Activated T-helper 17 cell treated with anti-CD3 and anti-CD28 coated beads, Interleukin-2, amount 50 U/mL, for 72 hours (primary cell): ENCODE results near the gene TMEM208. TPM values are rescaled to one million over a fixed set of nuclear protein-coding genes. Genes with fewer than 3 reads are reported as not detected.

ENCODE experiments used
- ATAC-seq: fragments of 150-1000 bp; cut with Tn5 transposase; replicated peaks from 2 replicates; pipeline ENCODE4 v1.10.0; 2021; ENCODE audit warnings: mild to moderate bottlenecking, moderate library complexity
- H3K27ac Mint-ChIP-seq: one replicate; pipeline ENCODE4 v1.8.0; 2022; ENCODE audit warnings: mixed read lengths
- H3K27me3 Mint-ChIP-seq: one replicate; pipeline ENCODE4 v1.8.0; 2022; ENCODE audit warnings: mixed read lengths
- H3K36me3 Mint-ChIP-seq: one replicate; pipeline ENCODE4 v1.8.0; 2022; ENCODE audit warnings: low read depth, mild to moderate bottlenecking, mixed read lengths
- H3K4me1 Mint-ChIP-seq: one replicate; pipeline ENCODE4 v1.8.0; 2022; ENCODE audit warnings: mixed read lengths
- H3K4me3 Mint-ChIP-seq: one replicate; pipeline ENCODE4 v1.8.0; 2022; ENCODE audit warnings: mild to moderate bottlenecking, mixed read lengths
- H3K9me3 Mint-ChIP-seq: one replicate; pipeline ENCODE4 v1.8.0; 2022; ENCODE audit warnings: mixed read lengths
- total RNA-seq, 2 donors: library from RNA; stranded (reverse); gene quantifications; one replicate each; pipeline ENCODE4 v1.2.3, GENCODE V29; 2022

Gene TMEM208
- total RNA-seq, 2 donors from 2014 or later: 31.7 to 39.5 TPM

GRCh38 chr16:67187175-67187890 lies 39.6 kb upstream of the TMEM208 start:
- Mint-ChIP-seq H3K27ac (no peak overlapping the region), H3K9me3 (no peaks in the 10 kb centered on the region), H3K36me3 (peaks cover 5% of the 10 kb centered on the region), H3K4me3 (no peak overlapping the region), H3K4me1 (peaks cover 15% of the 10 kb centered on the region), H3K27me3 (no peaks in the 10 kb centered on the region)
- no peak for ATAC-seq

GRCh38 chr16:67188323-67188722 lies 38.6 kb upstream of the TMEM208 start:
- Mint-ChIP-seq H3K4me1 (peaks cover 15% of the 10 kb centered on the region), H3K36me3 (peaks cover 15% of the 10 kb centered on the region), H3K27ac (no peak overlapping the region), H3K9me3 (no peaks in the 10 kb centered on the region), H3K4me3 (no peak overlapping the region), H3K27me3 (no peaks in the 10 kb centered on the region)
- ATAC-seq: no peak

- Mint-ChIP-seq H3K27ac (no peak overlapping the region), H3K4me3 (no peak overlapping the region), H3K9me3 (no peaks in the 10 kb centered on the region), H3K36me3 (peaks cover 20% of the 10 kb centered on the region), H3K4me1 (peaks cover 17% of the 10 kb centered on the region), H3K27me3 (no peaks in the 10 kb centered on the region)
- no peak for ATAC-seq
Measured at GRCh38 chr16:67188798-67189197, 38.1 kb upstream of the TMEM208 start.

- Mint-ChIP-seq H3K4me1 (peaks cover 20% of the 10 kb centered on the region), H3K4me3 (peak within 1 kb of the TSS; percentile 85), H3K27me3 (no peaks in the 10 kb centered on the region), H3K27ac (peak within 1 kb of the TSS; percentile 88), H3K9me3 (no peaks in the 10 kb centered on the region), H3K36me3 (peaks cover 32% of the 10 kb centered on the region)
- ATAC-seq: no peak
Measured at GRCh38 chr16:67190041-67190440, 36.9 kb upstream of the TMEM208 start, which contains the start of gene EXOC3L1. Gene EXOC3L1, minus strand, starts transcription at chr16:67190136. Its CDS starts 460 bp downstream, at chr16:67189676.

- H3K9me3 Mint-ChIP-seq: no peaks in the 10 kb centered on the region
- no peaks in the 10 kb centered on the region for H3K27me3 Mint-ChIP-seq
- H3K4me3 Mint-ChIP-seq: peak overlapping the region; percentile 85
- H3K4me1 Mint-ChIP-seq: peaks cover 15% of the 10 kb centered on the region
- H3K36me3 Mint-ChIP-seq: peaks cover 34% of the 10 kb centered on the region
- H3K27ac Mint-ChIP-seq: peak overlapping the region; percentile 88
- no peak for ATAC-seq
Measured at GRCh38 chr16:67190448-67191399, 36.2 kb upstream of the TMEM208 start.

- Mint-ChIP-seq H3K27ac (peak overlapping the region; percentile 88), H3K4me3 (peak overlapping the region; percentile 85), H3K4me1 (peaks cover 22% of the 10 kb centered on the region), H3K36me3 (peaks cover 42% of the 10 kb centered on the region), H3K27me3 (no peaks in the 10 kb centered on the region), H3K9me3 (no peaks in the 10 kb centered on the region)
- ATAC-seq: peak; percentile 16
Measured at GRCh38 chr16:67191411-67191994, 35.4 kb upstream of the TMEM208 start.

- peaks cover 48% of the 10 kb centered on the region for H3K36me3 Mint-ChIP-seq
- peak within 1 kb of the TSS; percentile 88 for H3K27ac Mint-ChIP-seq
- ATAC-seq: peak; percentile 99
- H3K4me1 Mint-ChIP-seq: peaks cover 27% of the 10 kb centered on the region
- no peaks in the 10 kb centered on the region for H3K27me3 Mint-ChIP-seq
- H3K4me3 Mint-ChIP-seq: peak within 1 kb of the TSS; percentile 85
- no peaks in the 10 kb centered on the region for H3K9me3 Mint-ChIP-seq
Measured at GRCh38 chr16:67191995-67192681, 34.8 kb upstream of the TMEM208 start, which contains the start of gene E2F4. Gene E2F4, plus strand, starts transcription at chr16:67192155. Its CDS starts 73 bp downstream, at chr16:67192228.

GRCh38 chr16:67192781-67193361 lies 34.1 kb upstream of the TMEM208 start:
- Mint-ChIP-seq H3K27me3 (no peaks in the 10 kb centered on the region), H3K9me3 (no peaks in the 10 kb centered on the region), H3K27ac (peak overlapping the region; percentile 88), H3K36me3 (peaks cover 53% of the 10 kb centered on the region), H3K4me3 (peak overlapping the region; percentile 85), H3K4me1 (peaks cover 27% of the 10 kb centered on the region)
- ATAC-seq: peak; percentile 13

GRCh38 chr16:67193536-67193935 lies 33.4 kb upstream of the TMEM208 start:
- H3K27me3 Mint-ChIP-seq: no peaks in the 10 kb centered on the region
- ATAC-seq: no peak
- peak overlapping the region; percentile 88 for H3K27ac Mint-ChIP-seq
- peaks cover 60% of the 10 kb centered on the region for H3K36me3 Mint-ChIP-seq
- H3K4me3 Mint-ChIP-seq: peak overlapping the region; percentile 85
- H3K9me3 Mint-ChIP-seq: no peaks in the 10 kb centered on the region
- peaks cover 27% of the 10 kb centered on the region for H3K4me1 Mint-ChIP-seq

- peaks cover 27% of the 10 kb centered on the region for H3K4me1 Mint-ChIP-seq
- H3K4me3 Mint-ChIP-seq: peak overlapping the region; percentile 85
- ATAC-seq: no peak
- no peaks in the 10 kb centered on the region for H3K27me3 Mint-ChIP-seq
- H3K27ac Mint-ChIP-seq: peak overlapping the region; percentile 88
- peaks cover 62% of the 10 kb centered on the region for H3K36me3 Mint-ChIP-seq
- H3K9me3 Mint-ChIP-seq: no peaks in the 10 kb centered on the region
Measured at GRCh38 chr16:67194260-67194659, 32.7 kb upstream of the TMEM208 start.

GRCh38 chr16:67195676-67196075 lies 31.3 kb upstream of the TMEM208 start:
- no peaks in the 10 kb centered on the region for H3K9me3 Mint-ChIP-seq
- peaks cover 27% of the 10 kb centered on the region for H3K4me1 Mint-ChIP-seq
- peaks cover 74% of the 10 kb centered on the region for H3K36me3 Mint-ChIP-seq
- H3K27me3 Mint-ChIP-seq: no peaks in the 10 kb centered on the region
- H3K27ac Mint-ChIP-seq: peak overlapping the region; percentile 74
- no peak for ATAC-seq
- H3K4me3 Mint-ChIP-seq: peak overlapping the region; percentile 12

GRCh38 chr16:67196881-67197280 lies 30.0 kb upstream of the TMEM208 start:
- Mint-ChIP-seq H3K4me1 (peaks cover 20% of the 10 kb centered on the region), H3K9me3 (no peaks in the 10 kb centered on the region), H3K27ac (peak overlapping the region; percentile 74), H3K27me3 (no peaks in the 10 kb centered on the region), H3K36me3 (peaks cover 83% of the 10 kb centered on the region), H3K4me3 (peak overlapping the region; percentile 12)
- no peak for ATAC-seq

- Mint-ChIP-seq H3K4me1 (peaks cover 20% of the 10 kb centered on the region), H3K36me3 (peaks cover 87% of the 10 kb centered on the region), H3K27ac (peak overlapping the region; percentile 36), H3K27me3 (no peaks in the 10 kb centered on the region), H3K9me3 (no peaks in the 10 kb centered on the region), H3K4me3 (no peak overlapping the region)
- no peak for ATAC-seq
Measured at GRCh38 chr16:67197704-67198103, 29.2 kb upstream of the TMEM208 start.
